ENCODE data around the gene HSPB6.

HSPB6 gene

GRCh38 chr19:35751839-35752745 lies 4.7 kb downstream of the HSPB6 start:
- Histone ChIP-seq H3K27ac (ENCODE audit: low read depth, low read length) (no peak overlapping the region), H3K36me3 (ENCODE audit: insufficient read depth, low read length) (no peaks in the 10 kb centered on the region), H3K79me2 (ENCODE audit: control insufficient read depth, insufficient read depth, low read length, unreplicated experiment) (peaks cover 5% of the 10 kb centered on the region), H3K4me1 (ENCODE audit: control insufficient read depth, insufficient read depth, low read length, unreplicated experiment) (peaks cover 14% of the 10 kb centered on the region), H2AFZ (ENCODE audit: low read length, unreplicated experiment) (no peak overlapping the region), H3K4me3 (ENCODE audit: low read depth, low read length) (no peak overlapping the region), H3K27me3 (ENCODE audit: insufficient read depth, low read length) (no peaks in the 10 kb centered on the region)

- peaks cover 18% of the 10 kb centered on the region for H3K79me2 ChIP-seq (ENCODE audit: control insufficient read depth, insufficient read depth, low read length, unreplicated experiment)
- peaks cover 14% of the 10 kb centered on the region for H3K4me1 ChIP-seq (ENCODE audit: control insufficient read depth, insufficient read depth, low read length, unreplicated experiment)
- H3K36me3 ChIP-seq (ENCODE audit: insufficient read depth, low read length): no peaks in the 10 kb centered on the region
- no peak overlapping the region for H3K27ac ChIP-seq (ENCODE audit: low read depth, low read length)
- H3K27me3 ChIP-seq (ENCODE audit: insufficient read depth, low read length): no peaks in the 10 kb centered on the region
- no peak overlapping the region for H3K4me3 ChIP-seq (ENCODE audit: low read depth, low read length)
- no peak overlapping the region for H2AFZ ChIP-seq (ENCODE audit: low read length, unreplicated experiment)
Observed at GRCh38 chr19:35750167-35750566, 6.7 kb downstream of the HSPB6 start.

- peak within 1 kb of the TSS; percentile 88 for H2AFZ ChIP-seq (ENCODE audit: low read length, unreplicated experiment)
- no peaks in the 10 kb centered on the region for H3K36me3 ChIP-seq (ENCODE audit: insufficient read depth, low read length)
- no peak within 1 kb of the TSS for H3K27ac ChIP-seq (ENCODE audit: low read depth, low read length)
Observed at GRCh38 chr19:35748106-35749020, 8.5 kb downstream of the HSPB6 start, which contains the start of gene LIN37. TSS of gene LIN37 (plus strand) at chr19:35748576. CDS start at chr19:35748725, 149 bp downstream.

GRCh38 chr19:35746531-35746930 lies 10.3 kb downstream of the HSPB6 start:
- Histone ChIP-seq H3K4me3 (ENCODE audit: low read depth, low read length) (peak overlapping the region; percentile 100), H3K36me3 (ENCODE audit: insufficient read depth, low read length) (no peaks in the 10 kb centered on the region), H2AFZ (ENCODE audit: low read length, unreplicated experiment) (no peak overlapping the region), H3K79me2 (ENCODE audit: control insufficient read depth, insufficient read depth, low read length, unreplicated experiment) (peaks cover 18% of the 10 kb centered on the region), H3K27me3 (ENCODE audit: insufficient read depth, low read length) (no peaks in the 10 kb centered on the region), H3K27ac (ENCODE audit: low read depth, low read length) (no peak overlapping the region), H3K4me1 (ENCODE audit: control insufficient read depth, insufficient read depth, low read length, unreplicated experiment) (peaks cover 10% of the 10 kb centered on the region)

More at GRCh38 chr19:35748106-35749020, 8.5 kb downstream of the HSPB6 start, which contains the start of gene LIN37:
- Histone ChIP-seq H3K4me1 (ENCODE audit: control insufficient read depth, insufficient read depth, low read length, unreplicated experiment) (peaks cover 10% of the 10 kb centered on the region), H3K79me2 (ENCODE audit: control insufficient read depth, insufficient read depth, low read length, unreplicated experiment) (peaks cover 18% of the 10 kb centered on the region), H3K4me3 (ENCODE audit: low read depth, low read length) (peak within 1 kb of the TSS; percentile 91), H3K27me3 (ENCODE audit: insufficient read depth, low read length) (no peaks in the 10 kb centered on the region)

- no peaks in the 10 kb centered on the region for H3K36me3 ChIP-seq (ENCODE audit: insufficient read depth, low read length)
- peaks cover 18% of the 10 kb centered on the region for H3K79me2 ChIP-seq (ENCODE audit: control insufficient read depth, insufficient read depth, low read length, unreplicated experiment)
- H3K27ac ChIP-seq (ENCODE audit: low read depth, low read length): peak overlapping the region; percentile 96; the same call in 1 of the 2 replicates
- no peaks in the 10 kb centered on the region for H3K27me3 ChIP-seq (ENCODE audit: insufficient read depth, low read length)
- H2AFZ ChIP-seq (ENCODE audit: low read length, unreplicated experiment): peak overlapping the region; percentile 69
- peak overlapping the region; percentile 100 for H3K4me3 ChIP-seq (ENCODE audit: low read depth, low read length)
- H3K4me1 ChIP-seq (ENCODE audit: control insufficient read depth, insufficient read depth, low read length, unreplicated experiment): peaks cover 10% of the 10 kb centered on the region
Observed at GRCh38 chr19:35746087-35746462, 10.8 kb downstream of the HSPB6 start.

- Histone ChIP-seq H2AFZ (ENCODE audit: low read length, unreplicated experiment) (peak within 1 kb of the TSS; percentile 85), H3K27ac (ENCODE audit: low read depth, low read length) (peak within 1 kb of the TSS; percentile 96), H3K4me1 (ENCODE audit: control insufficient read depth, insufficient read depth, low read length, unreplicated experiment) (peaks cover 10% of the 10 kb centered on the region), H3K4me3 (ENCODE audit: low read depth, low read length) (peak within 1 kb of the TSS; percentile 100), H3K79me2 (ENCODE audit: control insufficient read depth, insufficient read depth, low read length, unreplicated experiment) (peaks cover 18% of the 10 kb centered on the region), H3K36me3 (ENCODE audit: insufficient read depth, low read length) (no peaks in the 10 kb centered on the region), H3K27me3 (ENCODE audit: insufficient read depth, low read length) (no peaks in the 10 kb centered on the region)
Observed at GRCh38 chr19:35745328-35746086, 11.3 kb downstream of the HSPB6 start, which contains the start of the genes PSENEN and U2AF1L4. TSS of gene PSENEN (plus strand) at chr19:35745651. CDS start at chr19:35745931, 280 bp downstream. TSS of gene U2AF1L4 (minus strand) at chr19:35745418. CDS start at chr19:35745391, 27 bp downstream.

GRCh38 chr19:35744430-35745327 lies 12.2 kb downstream of the HSPB6 start:
- peak overlapping the region; percentile 85 for H2AFZ ChIP-seq (ENCODE audit: low read length, unreplicated experiment)
- peak overlapping the region; percentile 100 for H3K4me3 ChIP-seq (ENCODE audit: low read depth, low read length)
- H3K36me3 ChIP-seq (ENCODE audit: insufficient read depth, low read length): no peaks in the 10 kb centered on the region

GRCh38 chr19:35743640-35744429 lies 13.0 kb downstream of the HSPB6 start:
- Histone ChIP-seq H3K4me1 (ENCODE audit: control insufficient read depth, insufficient read depth, low read length, unreplicated experiment) (peaks cover 10% of the 10 kb centered on the region), H3K27ac (ENCODE audit: low read depth, low read length) (no peak overlapping the region), H3K4me3 (ENCODE audit: low read depth, low read length) (peak overlapping the region; percentile 100; the same call in 1 of the 2 replicates), H3K27me3 (ENCODE audit: insufficient read depth, low read length) (no peaks in the 10 kb centered on the region), H3K36me3 (ENCODE audit: insufficient read depth, low read length) (no peaks in the 10 kb centered on the region), H2AFZ (ENCODE audit: low read length, unreplicated experiment) (no peak overlapping the region), H3K79me2 (ENCODE audit: control insufficient read depth, insufficient read depth, low read length, unreplicated experiment) (peaks cover 13% of the 10 kb centered on the region)

More at GRCh38 chr19:35744430-35745327, 12.2 kb downstream of the HSPB6 start:
- H3K79me2 ChIP-seq (ENCODE audit: control insufficient read depth, insufficient read depth, low read length, unreplicated experiment): peaks cover 18% of the 10 kb centered on the region
- peaks cover 10% of the 10 kb centered on the region for H3K4me1 ChIP-seq (ENCODE audit: control insufficient read depth, insufficient read depth, low read length, unreplicated experiment)
- H3K27ac ChIP-seq (ENCODE audit: low read depth, low read length): peak overlapping the region; percentile 96
- H3K27me3 ChIP-seq (ENCODE audit: insufficient read depth, low read length): no peaks in the 10 kb centered on the region

Data from ACC112 (cell line).